Panc1 (cell line): ENCODE data around the gene GDPD5. TPM values are rescaled to one million over a fixed set of nuclear protein-coding genes. Genes with fewer than 3 reads are reported as not detected.

Source experiments
- ATAC-seq: fragments of 200-7000 bp; cut with Tn5 transposase; 2 replicates; pipeline ENCODE4 v1.9.1; 2020; ENCODE audit warnings: mild to moderate bottlenecking, moderate library complexity
- BruUV-seq: library from RNA; stranded (reverse); fragments of 400-500 nt; replicated peaks from 2 replicates; lab custom pipeline; 2021; lab: Mats Ljungman, UMichigan
- CTCF ChIA-PET: fragments of 300-600 bp; sonication (Branson Sonifier 250); formaldehyde crosslinking; loops from one replicate; lab custom pipeline; 2022; ENCODE audit warnings: antibody characterized with exemption; lab: Charles Lee
- POLR2A ChIA-PET: fragments of 300-600 bp; sonication (Branson Sonifier 250); formaldehyde crosslinking; loops from one replicate; lab custom pipeline; 2022; ENCODE audit warnings: antibody characterized with exemption; lab: Charles Lee
- DNase-seq: peaks from one replicate; pipeline ENCODE4 v3.0.0-alpha.2; 2010; ENCODE audit warnings: low read depth, low spot score
- H3K27ac ChIP-seq: 2 replicates; pipeline ENCODE4 v1.5.1; 2011; ENCODE audit warnings: mild to moderate bottlenecking, low read length, inconsistent platforms
- H3K27me3 ChIP-seq: fragments of 200-500 bp; sonication (Bioruptor generic); 2 replicates; pipeline ENCODE4 v1.6.0; 2014; ENCODE audit warnings: low read length, inconsistent platforms; ENCODE audit not compliant: control insufficient read depth, insufficient read depth
- H3K36me3 ChIP-seq: fragments of 200-500 bp; sonication (Bioruptor generic); 2 replicates; pipeline ENCODE4 v1.5.1; 2014; ENCODE audit warnings: inconsistent platforms, mild to moderate bottlenecking, low read length, moderate library complexity; ENCODE audit not compliant: control insufficient read depth, insufficient read depth
- H3K4me1 ChIP-seq: 2 replicates; pipeline ENCODE4 v1.5.1; 2011; ENCODE audit warnings: inconsistent platforms, mild to moderate bottlenecking, low read length, moderate library complexity; ENCODE audit not compliant: control insufficient read depth, insufficient read depth
- H3K4me3 ChIP-seq, 2 experiments: 2 replicates each; pipeline ENCODE4 v1.5.1; 2011 to 2012; ENCODE audit warnings: low read depth in 2 of 2, low read length in 2 of 2, mild to moderate bottlenecking in 2 of 2, inconsistent platforms in 1 of 2, moderate library complexity in 1 of 2
- H3K9me3 ChIP-seq: fragments of 200-500 bp; sonication (Bioruptor generic); 2 replicates; pipeline ENCODE4 v1.5.1; 2014; ENCODE audit warnings: low read depth, mild to moderate bottlenecking, inconsistent platforms, low read length, moderate library complexity; ENCODE audit not compliant: control insufficient read depth, insufficient read depth
- CTCF ChIP-seq: fragments of 450-650 bp; IDR thresholded peaks from 2 replicates; pipeline ENCODE4 v1.5.1; 2017; ENCODE audit warnings: mild to moderate bottlenecking
- POLR2AphosphoS5 ChIP-seq: IDR thresholded peaks from 2 replicates; pipeline ENCODE4 v1.6.1; 2012; ENCODE audit warnings: mild to moderate bottlenecking, low read depth, low read length, moderate library complexity
- REST ChIP-seq, 2 experiments: IDR thresholded peaks; 2 replicates each; pipeline ENCODE4 v1.6.1; 2011 to 2012; ENCODE audit warnings: low read depth in 2 of 2, control low read depth in 1 of 2, low read length in 1 of 2, mild to moderate bottlenecking in 1 of 2, moderate library complexity in 1 of 2; ENCODE audit not compliant: insufficient read depth in 1 of 2
- SIN3A ChIP-seq: IDR thresholded peaks from 2 replicates; pipeline ENCODE4 v1.6.1; 2012; ENCODE audit warnings: low read depth, mild to moderate bottlenecking, low read length, moderate library complexity, borderline replicate concordance; ENCODE audit not compliant: insufficient read depth
- TCF7L2 ChIP-seq: IDR thresholded peaks from 2 replicates; pipeline ENCODE4 v1.6.1; 2011; ENCODE audit warnings: mild to moderate bottlenecking, low read depth, low read length, inconsistent platforms
- in situ Hi-C: cut with HindIII; loops from 2 replicates; pipeline ENCODE4 v1.10.0; 2016; ENCODE audit warnings: low sequenced_read_pairs, low pct_unique_long_range_greater_than_20kb
- intact Hi-C: fragments of 100-400 bp; cut with micrococcal nuclease; formaldehyde crosslinking; loops from one replicate; pipeline ENCODE4 v1.10.0; 2022; ENCODE audit not compliant: unreplicated experiment
- total RNA-seq: library from RNA; stranded (reverse); gene quantifications from one replicate; pipeline ENCODE4 v1.2.1, GENCODE V29; 2021; ENCODE audit not compliant: unreplicated experiment

GDPD5 gene
- total RNA-seq, 1 experiment from 2014 or later, result 6.0 TPM

GRCh38 chr11:75510004-75510722, 15.6 kb downstream of the GDPD5 start:
- Histone ChIP-seq H3K27ac (no peak overlapping the region), H3K27me3 (no peaks in the 10 kb centered on the region), H3K4me3 (no peak overlapping the region), H3K9me3 (no peaks in the 10 kb centered on the region), H3K36me3 (no peaks in the 10 kb centered on the region), H3K4me1 (peaks cover 5% of the 10 kb centered on the region; the same call in 1 of the 2 replicates)
- in situ Hi-C loops (no loop called here), intact Hi-C loops (no loop called here)
- no peak for ATAC-seq
- TF ChIP-seq SIN3A, result no peak
- TF ChIP-seq POLR2AphosphoS5, result no peak
- TF ChIP-seq CTCF, result no peak
- no peak for TF ChIP-seq REST (IDR thresholded peaks at IDR 0.05; ENCODE audit: insufficient read depth in 1 of 2, low read depth in 2 of 2, low read length in 1 of 2)
- no peak for TF ChIP-seq TCF7L2
- ChIA-PET CTCF (interaction anchor here (0.6 kb wide), 1 partner anchor 59 kb away, joined by 3 read pairs; no protein-coding TSS in a partner anchor), POLR2A (interaction anchor here (0.6 kb wide), 1 partner anchor 33 kb away, joined by 4 read pairs; no protein-coding TSS in a partner anchor)
- no TSS peak for BruUV-seq
- no peak for DNase-seq

- Histone ChIP-seq H3K9me3 (no peaks in the 10 kb centered on the region), H3K27ac (no peak overlapping the region), H3K4me3 (no peak overlapping the region), H3K36me3 (no peaks in the 10 kb centered on the region), H3K4me1 (peaks cover 5% of the 10 kb centered on the region; the same call in 1 of the 2 replicates), H3K27me3 (no peaks in the 10 kb centered on the region)
- CTCF ChIA-PET, result no interaction called here
- POLR2A ChIA-PET, result no interaction called here
- no TSS peak for BruUV-seq
- ATAC-seq, result no peak
- intact Hi-C loops (no loop called here), in situ Hi-C loops (no loop called here)
- DNase-seq, result no peak
- no peak for TF ChIP-seq POLR2AphosphoS5
- TF ChIP-seq CTCF, result no peak
- TF ChIP-seq REST (IDR thresholded peaks at IDR 0.05; ENCODE audit: insufficient read depth in 1 of 2, low read depth in 2 of 2, low read length in 1 of 2), result no peak
- TF ChIP-seq TCF7L2, result no peak
- no peak for TF ChIP-seq SIN3A
Observed at GRCh38 chr11:75509020-75509720, 16.6 kb downstream of the GDPD5 start.
